ENCODE results near the gene PWP2. TPM values are rescaled to one million over a fixed set of nuclear protein-coding genes. Genes with fewer than 3 reads are reported as not detected.
A peak's percentile ranks its signal among the peaks of the same experiment; 100 is the strongest.
"Not testable (repeated sequence)": the region's sequence is repeated elsewhere in the genome, so short reads cannot be mapped to it uniquely, and the experiment has no call there.

Gene PWP2
- total and polyA plus RNA-seq, 2 of the 4 experiments (the other 2 are of a cell fraction), result 2.4 to 7.0 TPM

DNA sequence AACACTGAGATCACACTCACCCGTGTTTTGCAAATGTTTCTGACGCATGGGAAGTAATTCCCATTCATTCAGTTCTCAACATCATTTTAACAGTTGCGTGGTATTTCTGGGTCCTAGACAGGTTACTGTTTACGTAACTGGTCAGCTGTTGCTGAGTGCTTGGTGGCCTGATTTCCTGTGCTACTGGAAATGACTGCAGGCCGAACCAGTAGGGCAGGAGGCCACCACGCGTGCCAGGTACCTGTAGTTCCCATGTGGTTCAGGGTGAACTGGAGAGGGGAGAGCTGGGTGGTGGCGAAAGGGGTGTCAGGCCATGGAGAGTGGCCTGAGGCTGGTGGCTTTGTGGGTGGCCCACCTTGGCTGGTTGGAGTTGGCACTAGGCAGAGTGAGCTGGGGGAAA lies 27.5 kb downstream of the PWP2 start:
- H3K4me2 ChIP-seq (ENCODE audit: low read depth, low read length); POLR2A ChIA-PET (ENCODE audit: unreplicated experiment); H2AK5ac ChIP-seq (ENCODE audit: low read depth, low read length); H3K56ac ChIP-seq (ENCODE audit: extremely low read depth, insufficient read depth, low read length); BruUV-seq (replicated peaks); H4K91ac ChIP-seq (ENCODE audit: insufficient read depth, low read depth, low read length); H3K27me3 ChIP-seq (ENCODE audit: control insufficient read depth, insufficient read depth, low read length); H3K27ac ChIP-seq (ENCODE audit: insufficient read depth, low read length); H3K14ac ChIP-seq (replicated peaks; ENCODE audit: low read depth, low read length); H3K9me1 ChIP-seq (ENCODE audit: insufficient read depth, low read length); ATAC-seq (ENCODE audit: low read depth); H3K18ac ChIP-seq (ENCODE audit: low read depth, low read length); H2BK20ac ChIP-seq (ENCODE audit: low read depth, low read length); H3K4ac ChIP-seq (ENCODE audit: low read depth, low read length); H4K8ac ChIP-seq (ENCODE audit: low read depth in 2 of 2, low read length in 2 of 2); H2AK9ac ChIP-seq (replicated peaks; ENCODE audit: low read depth, low read length, poor library complexity); H3K79me1 ChIP-seq (ENCODE audit: low read depth in 1 of 2, low read length in 2 of 2); CTCF ChIA-PET; H2BK120ac ChIP-seq (ENCODE audit: low read depth, low read length); H3K4me1 ChIP-seq (ENCODE audit: control insufficient read depth, insufficient read depth, low read length); dilution Hi-C loops (cut with HindIII; ENCODE audit: low sequenced_read_pairs, unreplicated experiment); H3K23ac ChIP-seq (ENCODE audit: low read depth, low read length); DNase-seq; H3K36me3 ChIP-seq (ENCODE audit: control insufficient read depth, insufficient read depth, low read length); intact Hi-C loops (cut with micrococcal nuclease); H3K9me3 ChIP-seq (ENCODE audit: control insufficient read depth, insufficient read depth, low read length); H4K20me1 ChIP-seq (ENCODE audit: insufficient read depth, low read length); H3K9ac ChIP-seq (ENCODE audit: low read depth, low read length); H2BK5ac ChIP-seq (ENCODE audit: low read depth, low read length, poor library complexity, severe bottlenecking); H2AFZ ChIP-seq (replicated peaks; ENCODE audit: low read length, poor library complexity); H4K5ac ChIP-seq (ENCODE audit: low read depth, low read length); in situ Hi-C loops (cut with MboI; ENCODE audit: low sequenced_read_pairs); H2BK15ac ChIP-seq (ENCODE audit: low read depth, low read length); H3K4me3 ChIP-seq (ENCODE audit: insufficient read depth, low read depth, low read length): not testable (repeated sequence)
- WGBS, 2 experiments (ENCODE audit: extremely low coverage in 2 of 2, insufficient read length in 1 of 2), result no CpG with 5 or more reads among the region's 8 CpGs

DNA sequence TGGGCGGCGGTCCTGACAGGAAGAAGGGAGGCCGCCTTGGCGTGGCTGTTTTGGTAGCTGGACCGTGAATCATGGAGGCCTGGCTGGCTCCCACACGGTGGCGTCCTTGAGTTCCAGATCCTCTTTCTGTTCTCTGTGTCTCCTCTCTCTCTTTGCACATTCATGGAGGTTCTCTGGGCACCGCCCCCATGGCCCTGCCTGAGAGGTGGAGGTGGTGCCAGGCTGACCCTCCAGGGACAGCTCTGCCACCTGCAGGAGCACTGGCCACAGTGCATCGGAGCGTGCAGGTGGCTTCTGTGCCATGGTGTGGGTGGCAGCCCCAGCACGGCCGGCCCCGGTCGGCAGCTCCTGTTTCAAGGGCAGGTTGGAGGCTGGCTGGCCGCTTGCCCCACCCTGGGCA lies 30.8 kb downstream of the PWP2 start:
- H4K5ac ChIP-seq (ENCODE audit: low read depth, low read length); dilution Hi-C loops (cut with HindIII; ENCODE audit: low sequenced_read_pairs, unreplicated experiment); BruUV-seq (replicated peaks); H2AK9ac ChIP-seq (replicated peaks; ENCODE audit: low read depth, low read length, poor library complexity); H3K18ac ChIP-seq (ENCODE audit: low read depth, low read length); H3K14ac ChIP-seq (replicated peaks; ENCODE audit: low read depth, low read length); H2BK5ac ChIP-seq (ENCODE audit: low read depth, low read length, poor library complexity, severe bottlenecking); H3K23ac ChIP-seq (ENCODE audit: low read depth, low read length); H3K36me3 ChIP-seq (ENCODE audit: control insufficient read depth, insufficient read depth, low read length); H3K27me3 ChIP-seq (ENCODE audit: control insufficient read depth, insufficient read depth, low read length); H3K4me2 ChIP-seq (ENCODE audit: low read depth, low read length); CTCF ChIA-PET; H3K9me1 ChIP-seq (ENCODE audit: insufficient read depth, low read length); H3K79me1 ChIP-seq (ENCODE audit: low read depth in 1 of 2, low read length in 2 of 2); H3K4me3 ChIP-seq (ENCODE audit: insufficient read depth, low read depth, low read length); intact Hi-C loops (cut with micrococcal nuclease); H3K4me1 ChIP-seq (ENCODE audit: control insufficient read depth, insufficient read depth, low read length); H2AFZ ChIP-seq (replicated peaks; ENCODE audit: low read length, poor library complexity); H4K8ac ChIP-seq (ENCODE audit: low read depth in 2 of 2, low read length in 2 of 2); H2BK15ac ChIP-seq (ENCODE audit: low read depth, low read length); DNase-seq; H4K91ac ChIP-seq (ENCODE audit: insufficient read depth, low read depth, low read length); H2BK20ac ChIP-seq (ENCODE audit: low read depth, low read length); H3K9ac ChIP-seq (ENCODE audit: low read depth, low read length); H4K20me1 ChIP-seq (ENCODE audit: insufficient read depth, low read length); POLR2A ChIA-PET (ENCODE audit: unreplicated experiment); H2BK120ac ChIP-seq (ENCODE audit: low read depth, low read length); H2AK5ac ChIP-seq (ENCODE audit: low read depth, low read length); in situ Hi-C loops (cut with MboI; ENCODE audit: low sequenced_read_pairs); H3K56ac ChIP-seq (ENCODE audit: extremely low read depth, insufficient read depth, low read length); H3K9me3 ChIP-seq (ENCODE audit: control insufficient read depth, insufficient read depth, low read length); H3K4ac ChIP-seq (ENCODE audit: low read depth, low read length); H3K27ac ChIP-seq (ENCODE audit: insufficient read depth, low read length): not testable (repeated sequence)
- ATAC-seq (ENCODE audit: low read depth), result peak; percentile 25; the same call in 1 of the 2 replicates
- WGBS, 2 experiments (ENCODE audit: extremely low coverage in 2 of 2, insufficient read length in 1 of 2), result no CpG with 5 or more reads among the region's 15 CpGs

All from IMR-90 (cell line).